ENCODE data around the gene DDX56.
A peak's percentile ranks its signal among the peaks of the same experiment; 100 is the strongest.
"Not testable (repeated sequence)": the region's sequence is repeated elsewhere in the genome, so short reads cannot be mapped to it uniquely, and the experiment has no call there.

The DDX56 gene

GRCh38 chr7:44595934-44596635, 22.4 kb upstream of the DDX56 start:
- DNase-seq: no peak

GRCh38 chr7:44590910-44591309, 17.2 kb upstream of the DDX56 start:
- DNase-seq: no peak

- peak; percentile 48 for DNase-seq
Observed at GRCh38 chr7:44587843-44588711, 14.4 kb upstream of the DDX56 start.

- no peak for DNase-seq
Observed at GRCh38 chr7:44583146-44583865, 9.6 kb upstream of the DDX56 start.

GRCh38 chr7:44581879-44582603, 8.3 kb upstream of the DDX56 start, which contains the start of gene TMED4:
TSS of gene TMED4 (minus strand) at chr7:44582231. CDS start at chr7:44582206, 25 bp downstream.
- DNase-seq: peak; percentile 100

GRCh38 chr7:44580945-44581878, 7.5 kb upstream of the DDX56 start:
- peak; percentile 19 for DNase-seq

- no peak for DNase-seq
Observed at GRCh38 chr7:44576228-44576627, 2.5 kb upstream of the DDX56 start.

GRCh38 chr7:44575054-44575453, 1.3 kb upstream of the DDX56 start:
- no peak for DNase-seq

GRCh38 chr7:44574287-44574872, 672 bp upstream of the DDX56 start:
- DNase-seq: no peak

- DNase-seq: no peak
Observed at GRCh38 chr7:44572771-44573170, 937 bp downstream of the DDX56 start.

- DNase-seq: no peak
Observed at GRCh38 chr7:44569959-44570358, 3.7 kb downstream of the DDX56 start.

GRCh38 chr7:44568771-44569560, 4.7 kb downstream of the DDX56 start:
- DNase-seq: no peak

- DNase-seq: no peak
Observed at GRCh38 chr7:44567884-44568283, 5.8 kb downstream of the DDX56 start.

- DNase-seq: no peak
Observed at GRCh38 chr7:44566680-44567079, 7.0 kb downstream of the DDX56 start.

- no peak for DNase-seq
Observed at GRCh38 chr7:44565795-44566559, 7.7 kb downstream of the DDX56 start.

- DNase-seq: peak; percentile 47
Observed at GRCh38 chr7:44565097-44565794, 8.5 kb downstream of the DDX56 start.

- no peak for DNase-seq
Observed at GRCh38 chr7:44564606-44565005, 9.1 kb downstream of the DDX56 start.

- DNase-seq: no peak
Observed at GRCh38 chr7:44563171-44563679, 10.5 kb downstream of the DDX56 start.

GRCh38 chr7:44562622-44562962, 11.1 kb downstream of the DDX56 start:
- DNase-seq: not testable (repeated sequence)
